NCI-H2107 treated with DMSO at 0.1 percent for 48 hours (cell line): ENCODE measurements around the gene SLC4A11.
A peak's percentile ranks its signal among the peaks of the same experiment; 100 is the strongest.

Experiments
- DNase-seq: peaks from one replicate; lab custom pipeline; 2025; ENCODE audit not compliant: unreplicated experiment; lab: John Stamatoyannopoulos, UW

SLC4A11 gene

GRCh38 chr20:3177746-3178485 is 61.1 kb downstream of the SLC4A11 start:
- DNase-seq, result peak; percentile 10
